C4-2B (cell line): ENCODE data around the gene LANCL1.
"Not testable (repeated sequence)": the region's sequence is repeated elsewhere in the genome, so short reads cannot be mapped to it uniquely, and the experiment has no call there.

Source experiments
- CTCF ChIP-seq: fragments of 450-650 bp; conservative IDR thresholded peaks from 2 replicates; pipeline ENCODE4 v1.5.1; 2017; ENCODE audit warnings: mild to moderate bottlenecking
- ZFX ChIP-seq: fragments of 450-650 bp; IDR thresholded peaks from 2 replicates; pipeline ENCODE4 v1.6.1; 2017

- TF ChIP-seq CTCF, ZFX: not testable (repeated sequence)
Observed at GRCh38 chr2:210450942-210451341, 25.6 kb downstream of the LANCL1 start.
